ENCODE results near the gene RBM20.

The RBM20 gene

DNA sequence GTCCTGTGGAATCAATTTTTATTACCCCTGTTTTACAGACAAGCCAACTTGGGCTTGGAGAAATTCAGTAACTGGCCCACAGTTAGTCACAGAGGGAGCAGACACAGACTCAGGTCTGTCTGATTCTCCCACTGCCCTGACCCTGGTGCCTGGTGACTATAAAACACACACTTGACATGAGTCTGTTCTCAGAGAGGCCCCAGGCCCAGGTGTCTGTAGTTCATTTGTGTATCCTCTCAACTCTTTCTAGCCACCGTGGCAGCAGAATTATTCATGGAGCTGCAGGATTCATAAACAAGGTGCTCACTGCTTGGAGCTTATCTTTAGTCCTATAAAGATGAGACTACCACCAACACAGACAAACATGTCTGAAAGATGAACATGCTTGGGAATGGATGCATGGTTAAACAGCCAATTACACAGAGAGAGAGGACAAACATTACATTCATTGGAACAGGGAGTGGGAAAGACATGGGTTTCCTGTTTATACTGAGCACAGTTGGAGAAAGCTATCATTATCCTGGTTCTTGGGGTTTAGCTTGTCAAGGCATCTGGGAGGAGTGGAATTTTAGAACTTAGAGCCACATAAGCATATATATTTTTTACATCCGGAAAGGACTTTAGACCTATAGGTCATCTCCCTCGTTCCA is 148.5 kb downstream of the RBM20 start:
- DNase-seq = no peak

DNA sequence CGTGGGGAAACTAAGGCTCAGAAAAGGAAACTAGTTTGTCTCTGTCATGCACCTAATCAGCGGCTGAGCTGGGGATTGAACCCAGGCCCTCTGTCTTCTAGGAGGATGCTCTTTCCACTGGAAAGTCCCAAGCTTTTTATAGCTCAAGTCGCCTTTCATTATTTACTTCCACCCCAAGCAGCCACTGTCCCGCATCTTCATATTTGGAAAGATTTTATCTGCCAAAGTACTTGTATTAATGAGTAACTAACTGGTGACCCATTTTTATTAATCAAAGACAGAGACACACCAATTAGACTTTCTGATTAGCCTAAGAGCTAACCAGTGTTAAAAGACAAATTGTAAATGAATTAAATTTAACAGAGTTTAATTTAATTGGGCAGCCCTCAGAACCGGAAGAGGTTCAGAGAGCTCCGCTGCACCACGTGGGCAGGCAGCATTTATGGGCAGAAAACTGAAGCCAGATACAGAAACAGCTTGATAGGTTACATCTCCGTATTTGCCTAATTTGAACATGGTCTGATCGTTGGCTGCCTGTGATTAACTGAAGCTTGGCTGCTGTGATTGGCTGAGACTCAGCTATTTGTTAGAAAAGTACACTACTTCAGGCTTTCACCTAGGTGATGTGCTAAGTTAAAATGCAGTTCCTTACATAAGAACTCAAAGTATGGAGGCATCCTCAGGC is 149.1 kb downstream of the RBM20 start:
- DNase-seq = peak; percentile 92

DNA sequence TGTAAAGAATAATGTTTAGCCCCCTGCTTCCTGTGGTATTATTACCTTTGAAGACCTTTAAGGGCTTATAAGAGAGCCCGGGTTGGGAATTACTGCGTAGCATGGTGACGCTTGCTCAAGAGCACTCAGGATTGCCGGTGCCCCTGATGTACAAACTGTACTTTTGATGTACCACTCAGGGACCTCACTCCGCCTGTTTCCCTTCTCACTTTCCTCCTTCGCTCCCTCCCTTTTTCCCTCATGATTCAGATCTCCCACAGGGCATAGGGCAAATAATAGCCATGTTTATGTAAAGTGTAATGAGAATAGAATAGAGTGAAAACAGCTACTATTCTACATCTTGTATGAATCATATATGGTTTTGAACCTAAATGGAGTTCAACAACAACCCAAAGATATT is 149.8 kb downstream of the RBM20 start:
- peak; percentile 83 for DNase-seq

DNA sequence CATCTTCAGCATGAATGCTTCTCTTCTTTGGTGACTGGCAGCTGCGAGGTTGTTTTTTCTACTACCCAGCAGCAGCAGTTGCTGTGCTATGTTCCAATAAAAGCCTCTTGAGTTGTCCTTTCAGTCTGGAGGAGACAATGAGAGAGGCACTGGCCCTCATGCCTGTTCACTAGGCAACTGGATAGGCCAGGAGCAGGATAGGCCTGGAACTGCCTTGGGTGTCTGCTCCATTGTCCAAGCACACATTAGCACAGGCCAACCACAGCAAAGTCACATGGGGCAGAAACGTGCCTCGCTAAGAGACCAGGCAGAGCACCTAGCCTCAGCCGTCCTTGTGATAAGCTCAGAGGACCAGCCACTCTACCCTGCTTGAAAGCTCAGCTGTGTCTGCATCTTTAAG is 150.7 kb downstream of the RBM20 start:
- peak; percentile 94 for DNase-seq

DNA sequence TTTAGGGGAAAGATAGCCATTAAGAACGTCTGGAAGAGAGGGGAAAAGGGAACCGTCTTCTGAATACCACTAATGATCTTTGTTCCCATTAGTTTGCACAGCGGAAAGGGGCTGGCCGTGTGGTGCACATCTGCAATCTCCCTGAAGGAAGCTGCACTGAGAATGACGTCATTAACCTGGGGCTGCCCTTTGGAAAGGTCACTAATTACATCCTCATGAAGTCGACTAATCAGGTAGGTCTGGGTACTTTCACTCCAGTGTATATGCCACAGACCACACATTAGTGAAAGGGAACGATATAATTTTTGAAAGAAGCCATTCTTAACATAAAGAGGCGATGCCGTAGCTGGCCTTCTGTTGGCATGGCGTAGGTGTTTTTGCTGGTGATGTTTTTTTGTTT is 153.3 kb downstream of the RBM20 start:
- DNase-seq = no peak

DNA sequence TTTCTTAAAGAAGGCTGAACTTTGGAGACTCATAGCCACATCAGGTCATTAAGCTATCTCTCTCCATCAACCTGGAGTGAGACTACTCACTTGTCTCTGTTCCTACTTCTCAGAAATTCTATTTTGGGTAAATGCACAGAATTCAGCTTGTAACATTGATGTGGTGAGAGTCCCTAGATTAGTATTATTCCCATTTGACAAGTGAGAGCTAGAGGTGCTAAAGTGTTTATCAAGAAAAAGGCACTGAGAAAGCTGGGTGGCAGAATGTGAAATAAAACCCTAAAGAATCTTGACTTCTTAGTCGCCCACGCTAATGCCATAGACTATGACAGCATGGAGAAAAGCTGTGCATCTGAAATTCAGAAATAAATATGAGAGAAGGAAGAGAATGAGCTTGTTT is 154.2 kb downstream of the RBM20 start:
- no peak for DNase-seq

DNA sequence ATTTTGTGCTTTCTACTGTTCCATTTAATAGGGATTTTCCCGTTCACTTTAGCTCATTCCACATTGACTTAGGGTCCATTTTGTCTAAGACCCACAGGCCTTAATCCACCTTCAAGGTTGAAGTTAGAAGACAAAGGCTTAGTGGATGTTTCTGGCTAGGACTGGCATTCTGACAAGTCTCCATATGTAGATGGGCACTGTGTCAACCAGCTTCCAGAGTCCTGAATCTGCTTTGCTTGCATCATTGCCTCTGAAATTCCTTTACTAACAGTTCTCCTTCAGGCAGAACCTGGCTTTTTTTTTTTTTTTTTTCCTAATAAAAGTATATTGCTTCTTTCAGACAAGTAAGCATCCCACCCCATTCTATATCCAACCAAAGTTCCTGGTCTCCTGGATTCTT is 158.0 kb downstream of the RBM20 start:
- DNase-seq = no peak

DNA sequence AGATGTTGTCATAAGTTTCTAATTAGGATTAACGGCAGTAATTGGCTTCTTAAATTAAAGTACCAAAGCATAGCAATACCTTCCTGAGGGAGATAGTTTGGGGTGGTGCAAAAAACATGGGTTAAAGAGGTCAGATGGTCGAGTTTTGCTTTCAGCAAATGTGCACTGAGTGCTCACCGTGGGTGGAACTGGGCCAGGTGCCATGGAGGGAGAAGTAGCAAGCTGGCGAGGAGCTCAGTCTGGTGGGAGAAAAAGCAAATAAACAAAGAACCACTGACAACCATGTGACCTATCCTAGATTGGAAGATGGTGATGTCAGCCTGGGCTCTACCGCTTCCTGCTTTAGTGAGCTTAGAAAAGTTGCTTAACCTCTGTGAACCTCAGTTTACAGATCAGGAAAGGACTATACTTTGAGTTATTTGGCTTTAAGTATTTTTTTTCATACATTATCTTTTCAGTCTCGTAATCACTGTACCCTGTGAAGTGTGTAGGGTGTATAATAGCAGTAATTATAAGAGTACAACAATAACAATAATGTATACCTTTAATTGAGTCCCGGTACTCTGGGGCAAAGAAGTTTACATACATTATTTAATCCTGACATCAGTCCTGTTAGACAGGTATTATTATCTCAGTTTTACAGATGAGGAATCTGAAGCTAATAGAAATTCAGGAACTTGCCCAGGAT is 158.6 kb downstream of the RBM20 start:
- DNase-seq = peak; percentile 82

DNA sequence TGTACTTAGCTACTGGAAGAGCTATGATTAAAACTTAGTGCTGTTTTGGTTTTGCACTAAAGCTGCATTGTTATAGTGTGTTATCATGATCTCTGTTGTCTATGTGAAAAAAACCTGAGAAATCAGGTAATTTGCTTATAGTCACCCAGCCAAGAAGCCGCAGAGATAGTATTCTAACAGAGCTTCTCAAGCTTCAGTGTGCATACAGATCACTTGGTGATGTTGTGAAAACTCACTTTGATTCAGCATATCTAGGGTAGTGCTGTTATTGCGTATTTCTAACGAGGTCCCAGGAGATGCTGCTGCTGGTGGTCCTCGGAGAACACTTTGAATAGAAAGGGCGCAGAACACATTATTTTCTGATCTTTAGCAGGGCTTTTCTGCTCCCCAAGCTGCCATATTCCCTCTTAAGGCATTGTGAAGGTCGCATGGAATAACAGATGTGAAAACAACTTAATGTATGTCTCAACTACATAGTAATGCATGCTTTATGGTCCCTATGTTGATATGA is 159.2 kb downstream of the RBM20 start:
- DNase-seq = no peak

DNA sequence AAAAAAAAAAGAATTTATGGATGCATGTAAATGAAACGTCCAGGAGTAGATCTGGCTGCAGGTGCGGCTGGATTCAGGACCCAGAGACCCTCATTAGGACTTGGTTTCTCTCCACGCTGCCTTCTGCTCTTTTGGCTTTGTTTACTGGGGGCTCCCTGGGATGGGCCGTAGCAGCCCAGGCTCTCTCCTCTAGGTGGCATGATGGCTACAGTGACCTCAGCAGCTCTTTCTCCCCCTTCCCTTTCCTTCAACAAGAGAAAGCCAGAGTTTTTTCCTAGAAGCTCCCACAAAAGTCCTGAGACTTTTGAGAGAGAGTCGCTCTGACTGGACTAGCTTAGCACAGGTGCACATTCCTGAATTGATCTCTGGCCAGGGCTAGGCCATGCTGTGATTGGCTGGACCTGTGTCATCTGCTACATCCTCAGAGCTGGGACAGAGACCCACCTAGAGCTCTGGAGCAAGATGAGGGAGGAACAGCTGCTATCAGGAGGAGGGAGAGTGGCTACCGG is 159.7 kb downstream of the RBM20 start:
- peak; percentile 68 for DNase-seq

DNA sequence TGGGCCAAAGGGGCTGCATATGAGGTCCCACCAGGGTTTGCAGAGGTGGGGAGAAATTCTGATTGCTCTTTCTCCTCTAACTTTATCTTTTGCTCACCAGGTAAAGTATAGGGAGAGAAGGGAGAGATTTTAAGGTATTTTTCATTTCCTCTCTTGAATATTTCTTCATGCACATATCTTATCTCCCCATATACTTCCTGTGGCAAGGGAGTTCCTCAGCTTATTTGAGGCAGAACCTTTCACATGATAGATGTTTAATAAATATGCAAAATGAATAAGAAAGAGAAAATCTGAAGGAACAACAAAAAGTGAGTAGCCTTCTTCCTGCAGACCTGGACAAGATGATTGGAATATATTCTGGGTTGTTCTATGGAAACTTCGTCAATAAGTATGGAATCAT is 160.2 kb downstream of the RBM20 start:
- no peak for DNase-seq

DNA sequence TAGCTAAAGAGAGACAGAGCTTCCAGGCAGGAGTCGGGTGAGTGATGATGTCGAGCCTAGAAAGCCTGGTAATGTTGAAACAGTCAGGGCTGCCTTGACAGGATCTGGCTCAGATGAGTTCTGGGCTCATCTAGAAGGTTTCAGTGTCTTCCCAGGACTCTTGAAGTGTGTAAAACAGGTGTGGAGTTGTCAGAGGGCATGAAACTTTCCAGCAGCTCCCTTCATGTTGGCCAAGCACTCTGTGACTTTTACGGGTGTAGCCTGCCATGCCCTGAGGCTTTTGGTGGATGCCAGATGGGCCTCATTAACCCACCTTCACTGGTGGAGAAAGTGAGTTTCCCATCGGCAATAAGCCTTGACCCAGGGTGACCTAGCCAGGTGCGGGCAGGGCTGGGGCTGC is 161.2 kb downstream of the RBM20 start:
- no peak for DNase-seq

DNA sequence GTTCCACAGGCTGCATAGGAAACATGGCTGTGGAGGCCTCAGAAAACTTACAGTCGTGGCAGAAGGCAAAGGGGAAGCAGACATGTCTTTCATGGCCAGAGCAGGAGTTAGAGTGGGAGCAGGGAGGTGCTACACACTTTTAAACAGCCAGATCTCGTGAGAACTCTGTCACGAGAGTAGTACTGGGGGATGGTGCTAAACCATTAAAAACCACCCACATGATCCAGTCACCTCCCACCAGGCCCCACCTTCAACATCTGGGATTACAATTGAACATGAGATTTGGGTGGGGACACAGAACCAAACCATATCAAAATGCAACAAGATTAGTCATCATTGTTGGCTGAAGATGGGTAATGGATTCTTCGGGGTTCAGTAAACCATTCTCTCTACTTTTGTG is 162.2 kb downstream of the RBM20 start:
- no peak for DNase-seq

DNA sequence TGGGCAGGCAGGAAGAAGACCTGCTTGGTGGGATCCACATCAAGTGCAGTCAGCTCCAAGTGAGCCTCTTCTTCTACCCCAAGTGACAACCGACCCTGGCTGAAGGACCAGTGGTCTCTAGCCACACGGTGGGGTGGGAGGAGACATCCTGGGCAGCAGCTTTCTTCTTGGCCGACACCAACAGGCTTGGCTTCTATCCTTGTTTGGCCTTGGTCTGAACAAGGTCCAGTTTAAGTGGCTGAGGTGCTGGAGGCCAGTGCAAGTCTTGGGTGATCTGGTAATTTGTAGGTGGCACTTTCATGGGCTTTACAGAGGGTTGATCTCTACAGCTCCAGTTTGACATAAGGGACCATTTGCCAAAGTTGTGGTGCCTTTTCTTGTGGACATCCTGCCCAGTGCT is 164.0 kb downstream of the RBM20 start:
- no peak for DNase-seq

DNA sequence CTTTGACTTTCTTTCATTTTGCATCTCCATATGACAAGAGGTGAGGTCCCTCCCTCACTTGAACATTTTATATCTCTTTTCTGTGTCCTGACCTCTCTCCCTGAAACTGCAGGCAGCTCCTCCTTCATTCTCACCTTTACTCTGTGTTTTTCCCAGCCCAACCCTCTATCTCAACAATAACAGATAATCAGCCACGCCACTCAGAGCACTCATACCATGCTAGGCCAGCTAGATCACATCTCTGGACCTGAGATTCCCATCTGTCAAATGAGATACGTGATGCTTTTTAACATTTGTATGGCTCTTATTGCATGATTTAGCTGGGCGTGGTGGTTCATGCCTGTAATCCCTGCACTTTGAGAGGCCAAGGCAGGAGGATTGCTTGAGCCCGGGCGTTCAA is 164.5 kb downstream of the RBM20 start:
- DNase-seq = no peak

DNA sequence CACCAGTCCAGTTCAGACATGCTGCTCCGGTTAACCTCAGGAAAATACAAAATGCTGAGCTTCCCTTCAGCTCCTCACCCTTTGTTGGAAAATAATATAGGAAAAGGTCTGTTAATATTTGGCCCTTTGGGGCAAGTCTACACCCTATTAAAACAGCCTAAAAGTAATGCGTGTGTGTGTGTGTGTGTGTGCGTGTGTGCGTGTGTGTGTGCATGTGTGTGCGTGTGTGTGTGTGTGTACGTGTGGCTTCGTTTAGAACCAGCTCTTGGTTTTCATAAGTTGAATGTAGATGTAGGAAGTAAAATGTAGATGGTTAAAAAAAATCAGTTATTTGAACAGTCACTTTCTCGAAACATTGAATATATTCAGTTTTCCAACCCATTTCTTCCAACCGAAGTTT is 166.5 kb downstream of the RBM20 start:
- no peak for DNase-seq

DNA sequence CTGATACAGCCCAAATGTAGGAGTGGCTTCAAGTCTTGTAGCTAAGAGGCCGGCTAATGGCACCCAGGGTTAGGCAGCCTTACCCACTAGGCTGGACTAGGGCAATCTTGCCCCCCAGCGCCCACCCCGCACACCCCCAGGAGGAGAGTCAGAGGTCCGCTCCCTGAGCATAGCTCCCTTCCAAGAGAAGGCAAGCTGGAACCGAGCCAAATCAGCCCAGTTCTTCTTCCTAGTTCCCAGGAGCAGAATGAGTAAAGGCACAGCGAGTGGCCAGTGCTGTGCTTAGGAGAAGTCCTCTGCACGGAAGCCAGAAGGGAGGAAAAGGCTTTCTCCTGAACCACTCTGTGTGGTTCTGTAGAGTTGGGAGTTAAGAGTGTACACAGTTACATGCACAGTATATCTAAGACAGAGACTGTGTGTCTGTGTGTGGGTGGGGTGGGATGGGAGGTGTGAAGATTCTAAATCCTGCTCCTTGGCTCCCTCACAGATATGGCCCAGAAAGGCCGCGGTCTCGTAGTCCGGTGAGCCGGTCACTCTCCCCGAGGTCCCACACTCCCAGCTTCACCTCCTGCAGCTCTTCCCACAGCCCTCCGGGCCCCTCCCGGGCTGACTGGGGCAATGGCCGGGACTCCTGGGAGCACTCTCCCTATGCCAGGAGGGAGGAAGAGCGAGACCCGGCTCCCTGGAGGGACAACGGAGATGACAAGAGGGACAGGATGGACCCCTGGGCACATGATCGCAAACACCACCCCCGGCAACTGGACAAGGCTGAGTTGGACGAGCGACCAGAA is 167.8 kb downstream of the RBM20 start:
- DNase-seq = no peak

DNA sequence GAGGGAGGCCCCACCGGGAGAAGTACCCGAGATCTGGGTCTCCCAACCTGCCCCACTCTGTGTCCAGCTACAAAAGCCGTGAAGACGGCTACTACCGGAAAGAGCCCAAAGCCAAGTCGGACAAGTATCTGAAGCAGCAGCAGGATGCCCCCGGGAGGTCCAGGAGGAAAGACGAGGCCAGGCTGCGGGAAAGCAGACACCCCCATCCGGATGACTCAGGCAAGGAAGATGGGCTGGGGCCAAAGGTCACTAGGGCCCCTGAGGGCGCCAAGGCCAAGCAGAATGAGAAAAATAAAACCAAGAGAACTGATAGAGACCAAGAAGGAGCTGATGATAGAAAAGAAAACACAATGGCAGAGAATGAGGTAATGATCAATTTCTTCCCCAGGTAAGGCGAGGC is 168.4 kb downstream of the RBM20 start:
- no peak for DNase-seq

DNA sequence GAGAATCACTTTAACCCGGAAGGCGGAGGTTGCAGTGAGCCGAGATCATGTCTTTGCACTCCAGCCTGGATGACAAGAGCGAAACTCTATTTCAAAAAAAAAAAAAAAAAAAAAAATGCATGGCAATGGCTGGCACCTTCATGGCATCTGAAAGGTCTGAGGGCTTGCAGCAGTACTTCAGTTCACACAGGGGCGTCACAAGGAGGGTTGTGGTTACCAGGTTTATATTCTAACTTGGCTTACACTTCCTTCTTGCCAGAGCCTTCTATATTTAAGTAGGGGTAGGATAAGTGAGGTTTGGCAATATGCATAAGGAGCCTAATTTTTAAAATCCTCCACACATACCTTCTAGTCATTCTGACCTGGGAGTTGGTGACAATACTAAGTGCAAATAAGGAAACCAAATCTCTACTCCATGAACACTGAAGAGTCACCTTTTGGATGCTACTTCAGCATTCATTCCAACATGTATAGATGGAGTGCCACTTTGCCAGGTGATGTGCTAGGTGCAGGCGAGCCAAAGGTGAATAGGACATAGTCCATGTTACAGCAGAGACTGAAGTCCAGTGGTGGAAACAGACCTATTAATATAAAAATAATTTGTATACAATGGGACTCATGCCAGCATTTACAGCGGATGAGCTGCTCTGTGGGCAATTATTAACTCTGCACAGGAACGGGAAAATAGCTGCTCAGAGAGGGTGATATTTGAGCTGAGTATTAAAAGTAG is 169.8 kb downstream of the RBM20 start:
- DNase-seq = no peak

DNA sequence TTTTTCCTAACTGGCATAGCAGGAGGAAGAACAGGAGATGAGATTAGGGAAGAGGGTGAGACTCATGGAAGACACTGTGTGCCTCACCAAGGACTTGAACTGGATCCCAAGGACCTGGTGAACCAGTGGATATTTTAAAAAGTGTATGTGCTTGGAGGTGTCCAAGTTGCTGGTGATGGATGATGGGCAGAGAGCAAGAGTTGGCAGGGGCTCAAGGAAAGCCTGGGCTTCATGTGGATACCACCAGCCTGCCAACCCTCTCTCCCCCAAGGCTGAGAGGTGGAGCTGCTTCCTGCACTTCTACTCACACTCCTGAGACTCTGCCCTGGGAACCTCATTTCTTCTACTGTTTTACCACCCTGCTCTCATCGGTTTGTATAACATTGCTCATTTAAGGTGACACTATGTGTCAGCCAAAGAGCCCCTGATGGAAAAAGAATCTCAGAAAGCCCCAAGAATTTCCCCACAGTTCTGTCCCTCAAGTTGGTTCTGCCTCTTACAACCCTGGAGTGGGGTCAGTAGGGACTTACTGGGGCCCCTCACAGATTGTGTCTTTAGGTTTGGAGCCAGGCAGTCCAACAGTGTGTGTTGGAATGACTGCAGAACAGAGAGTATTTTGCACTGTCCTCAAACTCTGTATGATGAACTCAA is 171.3 kb downstream of the RBM20 start:
- no peak for DNase-seq

DNA sequence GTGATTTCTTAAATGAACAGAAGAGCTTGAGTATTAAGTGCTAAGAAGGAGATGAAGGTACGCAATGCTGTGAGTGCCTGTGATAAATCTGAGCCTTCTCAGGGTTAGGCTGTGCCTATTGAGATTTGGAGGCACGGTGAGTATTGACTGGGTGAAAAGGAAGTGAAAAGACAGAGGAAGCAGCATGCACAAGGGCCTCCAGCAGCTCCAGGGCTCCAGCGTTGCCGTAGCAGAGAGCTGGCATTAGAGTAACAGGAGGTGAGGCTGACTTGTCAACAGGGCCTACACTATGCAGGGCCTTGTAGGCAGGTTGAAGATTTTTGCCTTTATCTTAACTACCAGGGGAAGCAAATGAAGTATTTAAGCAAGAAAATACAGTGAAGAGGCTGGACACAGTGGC is 173.5 kb downstream of the RBM20 start:
- DNase-seq = no peak
